ENCODE measurements around the gene ZCCHC18. TPM values are rescaled to one million over a fixed set of nuclear protein-coding genes. Genes with fewer than 3 reads are reported as not detected.
A peak's percentile ranks its signal among the peaks of the same experiment; 100 is the strongest.

Gene ZCCHC18
- total and polyA plus RNA-seq, 2 experiments from 2014 or later = 0.58 TPM; not detected in 1

DNA sequence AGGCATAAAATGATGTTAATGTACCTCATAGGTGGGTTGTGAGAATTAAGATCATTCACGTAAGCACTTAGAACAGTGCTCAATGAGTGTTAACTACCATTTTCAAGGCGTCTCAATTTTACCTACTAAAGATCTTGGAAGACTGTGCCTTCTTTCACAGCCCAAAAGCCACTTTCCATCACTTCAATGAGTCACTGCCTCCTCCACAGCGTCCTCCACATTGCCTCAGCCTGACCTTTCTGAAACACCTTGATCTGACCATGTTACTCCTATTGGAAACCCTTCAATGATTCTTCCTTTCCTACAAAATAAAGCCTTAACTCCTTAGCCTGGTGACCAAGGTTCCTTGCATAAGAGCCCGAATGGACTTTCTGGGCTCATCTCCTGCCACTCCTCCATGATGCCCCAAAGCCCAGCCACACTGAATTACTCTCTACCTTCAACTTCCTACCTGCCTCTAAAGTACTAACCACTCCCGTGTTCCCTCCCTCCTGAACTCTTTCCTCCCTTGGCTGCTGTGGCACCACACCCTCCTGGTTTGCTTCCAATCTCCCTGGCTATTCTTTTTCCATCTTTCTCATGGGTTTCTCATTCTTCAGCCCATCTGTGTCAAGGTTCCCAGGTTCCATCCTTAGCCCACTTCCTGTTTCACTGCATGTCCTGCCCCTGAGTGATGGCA lies 22.4 kb downstream of the ZCCHC18 start:
- no peaks in the 10 kb centered on the region for H3K9me2 ChIP-seq (ENCODE audit: insufficient read depth)
- H3F3A ChIP-seq (ENCODE audit: insufficient read depth) = no peaks in the 10 kb centered on the region
- no peak for DNase-seq
- in situ Hi-C loops (cut with MboI) = no loop called here
- TF ChIP-seq EZH2phosphoT487 (IDR thresholded peaks at IDR 0.05; ENCODE audit: insufficient read depth, low read depth) (no peak), EZH2 (IDR thresholded peaks at IDR 0.05; ENCODE audit: insufficient read depth, poor library complexity, severe bottlenecking) (no peak)
- H3K4me2 ChIP-seq (ENCODE audit: unreplicated experiment) = no peak overlapping the region
- no peaks in the 10 kb centered on the region for H3K36me3 ChIP-seq (ENCODE audit: low read depth)
- H3K27ac ChIP-seq = no peak overlapping the region
- WGBS, 2 experiments (ENCODE audit: low coverage in 1 of 2, low lambda C conversion rate in 2 of 2, missing lambda C conversion rate in 2 of 2) = 96 to 97% methylated on average over 5 of the region's 5 CpGs
- no peaks in the 10 kb centered on the region for H3K9me3 ChIP-seq (ENCODE audit: low read depth)
- no peak overlapping the region for H2AFZ ChIP-seq
- no peaks in the 10 kb centered on the region for H3K27me3 ChIP-seq (replicated peaks; ENCODE audit: insufficient read depth)
- no peak overlapping the region for H3K4me3 ChIP-seq
- H3K4me1 ChIP-seq (ENCODE audit: insufficient read depth) = no peaks in the 10 kb centered on the region
- peaks cover 14% of the 10 kb centered on the region; the same call in 1 of the 2 replicates for H3K79me2 ChIP-seq (ENCODE audit: insufficient read depth)
- H3K9ac ChIP-seq = no peak overlapping the region
- no peaks in the 10 kb centered on the region for H4K20me1 ChIP-seq (ENCODE audit: insufficient read depth)

DNA sequence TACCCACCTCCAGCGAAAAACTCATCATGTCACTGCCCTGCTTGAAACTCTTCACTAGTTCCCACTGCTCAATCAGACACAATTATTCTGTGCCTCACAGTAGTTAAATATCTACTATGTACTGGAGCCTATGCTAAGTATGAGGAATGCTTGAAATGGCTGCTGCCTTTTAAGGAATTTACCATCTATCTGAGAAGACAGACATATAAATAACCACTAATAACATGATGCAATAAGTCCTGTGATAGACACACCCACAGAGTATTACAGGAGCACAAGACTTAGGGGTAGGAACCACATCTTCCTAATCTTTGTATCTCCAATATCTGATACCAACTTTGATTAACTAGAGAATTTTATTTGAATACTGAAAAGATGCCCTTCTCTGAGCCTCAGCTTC lies 23.4 kb downstream of the ZCCHC18 start:
- Histone ChIP-seq H3K4me2 (ENCODE audit: unreplicated experiment) (peak overlapping the region; percentile 71), H4K20me1 (ENCODE audit: insufficient read depth) (no peaks in the 10 kb centered on the region), H3K4me3 (no peak overlapping the region), H3F3A (ENCODE audit: insufficient read depth) (no peaks in the 10 kb centered on the region), H3K9me2 (ENCODE audit: insufficient read depth) (no peaks in the 10 kb centered on the region), H3K9ac (peak overlapping the region; percentile 82), H3K9me3 (ENCODE audit: low read depth) (no peaks in the 10 kb centered on the region), H3K36me3 (ENCODE audit: low read depth) (no peaks in the 10 kb centered on the region), H3K4me1 (ENCODE audit: insufficient read depth) (no peaks in the 10 kb centered on the region), H3K79me2 (ENCODE audit: insufficient read depth) (peaks cover 17% of the 10 kb centered on the region; the same call in 1 of the 2 replicates), H3K27ac (no peak overlapping the region), H2AFZ (no peak overlapping the region), H3K27me3 (replicated peaks; ENCODE audit: insufficient read depth) (no peaks in the 10 kb centered on the region)
- no peak for DNase-seq
- in situ Hi-C loops (cut with MboI) = no loop called here
- WGBS, 2 experiments (ENCODE audit: low coverage in 1 of 2, low lambda C conversion rate in 2 of 2, missing lambda C conversion rate in 2 of 2) = 91 to 100% methylated on average over 1 of the region's 1 CpG
- TF ChIP-seq EZH2phosphoT487 (IDR thresholded peaks at IDR 0.05; ENCODE audit: insufficient read depth, low read depth) (no peak), EZH2 (IDR thresholded peaks at IDR 0.05; ENCODE audit: insufficient read depth, poor library complexity, severe bottlenecking) (no peak)

DNA sequence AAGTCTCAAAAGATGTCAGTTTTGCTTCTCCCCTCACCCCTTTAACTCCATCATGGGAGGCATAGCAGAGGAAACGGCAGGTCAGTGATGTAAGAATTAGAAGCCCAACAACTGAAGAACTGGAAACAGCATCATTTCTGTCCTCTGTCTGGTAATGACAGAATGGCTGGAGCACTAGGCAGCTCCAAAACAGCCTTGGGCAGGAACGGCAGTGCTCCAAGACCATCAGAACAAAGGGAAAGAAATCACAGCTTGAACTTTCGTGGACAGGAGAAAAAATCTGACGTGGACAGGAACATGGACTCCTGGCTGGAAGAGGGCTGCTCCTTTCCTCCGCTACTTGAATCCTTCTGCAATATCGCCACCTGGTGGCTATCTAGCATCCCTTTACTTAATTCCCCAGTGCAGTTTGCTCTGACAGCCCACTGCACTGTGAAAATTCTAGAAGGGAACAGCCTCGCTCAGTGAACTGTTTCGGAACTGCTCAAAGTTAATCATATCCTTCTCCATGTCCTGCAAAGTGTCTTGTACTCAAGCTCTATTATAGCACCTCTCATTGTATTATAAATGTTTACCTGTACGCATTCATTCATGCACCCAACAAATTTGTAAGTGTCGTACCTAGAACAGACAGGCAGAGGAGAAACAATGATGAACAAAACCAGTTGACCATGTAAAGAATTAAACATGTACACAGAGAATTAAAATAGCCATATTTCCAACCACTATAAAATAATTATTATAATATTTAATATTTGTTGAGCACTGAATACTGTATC lies 24.1 kb downstream of the ZCCHC18 start:
- Histone ChIP-seq H3K4me2 (ENCODE audit: unreplicated experiment) (peak overlapping the region; percentile 71), H3K4me3 (peak overlapping the region; percentile 70), H2AFZ (peak overlapping the region; percentile 82), H3K27ac (peak overlapping the region; percentile 63), H3K9ac (peak overlapping the region; percentile 82), H3K9me2 (ENCODE audit: insufficient read depth) (no peaks in the 10 kb centered on the region), H3K27me3 (replicated peaks; ENCODE audit: insufficient read depth) (no peaks in the 10 kb centered on the region), H3K4me1 (ENCODE audit: insufficient read depth) (no peaks in the 10 kb centered on the region), H3K36me3 (ENCODE audit: low read depth) (no peaks in the 10 kb centered on the region), H3K9me3 (ENCODE audit: low read depth) (no peaks in the 10 kb centered on the region), H3K79me2 (ENCODE audit: insufficient read depth) (peaks cover 24% of the 10 kb centered on the region), H3F3A (ENCODE audit: insufficient read depth) (no peaks in the 10 kb centered on the region), H4K20me1 (ENCODE audit: insufficient read depth) (no peaks in the 10 kb centered on the region)
- no peak for TF ChIP-seq EZH2 (IDR thresholded peaks at IDR 0.05; ENCODE audit: insufficient read depth, poor library complexity, severe bottlenecking)
- no peak for TF ChIP-seq EZH2phosphoT487 (IDR thresholded peaks at IDR 0.05; ENCODE audit: insufficient read depth, low read depth)
- DNase-seq = peak; percentile 88
- 22 to 23% methylated on average over 9 to 10 of the region's 10 CpGs for WGBS, 2 experiments (ENCODE audit: low coverage in 1 of 2, low lambda C conversion rate in 2 of 2, missing lambda C conversion rate in 2 of 2)
- in situ Hi-C loops (cut with MboI) = no loop called here

DNA sequence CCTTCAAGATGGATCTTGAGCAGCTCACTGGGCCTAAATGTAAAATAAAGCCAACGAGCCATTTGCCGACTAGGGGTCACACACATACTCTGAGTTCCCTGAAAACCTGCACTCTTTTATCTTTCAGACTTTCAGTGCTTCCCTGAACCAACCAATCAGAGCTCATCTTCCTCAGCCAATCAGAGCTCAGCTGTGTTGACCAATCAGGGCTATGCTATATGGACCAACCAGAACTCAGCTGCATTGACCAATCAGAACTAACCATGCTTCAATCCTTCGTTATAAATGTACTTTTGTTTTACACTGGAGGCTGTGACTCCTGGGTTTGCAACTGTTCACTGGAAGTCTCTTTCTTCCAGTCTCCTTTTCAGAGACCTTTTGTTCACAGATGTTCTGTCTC lies 25.2 kb downstream of the ZCCHC18 start:
- H2AFZ ChIP-seq = no peak overlapping the region
- H3K27ac ChIP-seq = no peak overlapping the region
- no peak overlapping the region for H3K4me2 ChIP-seq (ENCODE audit: unreplicated experiment)
- WGBS, 2 experiments (ENCODE audit: low coverage in 1 of 2, low lambda C conversion rate in 2 of 2, missing lambda C conversion rate in 2 of 2) = 62 to 70% methylated on average over 3 of the region's 3 CpGs
- in situ Hi-C loops (cut with MboI) = no loop called here
- H3K4me1 ChIP-seq (ENCODE audit: insufficient read depth) = no peaks in the 10 kb centered on the region
- TF ChIP-seq EZH2 (IDR thresholded peaks at IDR 0.05; ENCODE audit: insufficient read depth, poor library complexity, severe bottlenecking) = no peak
- no peak for TF ChIP-seq EZH2phosphoT487 (IDR thresholded peaks at IDR 0.05; ENCODE audit: insufficient read depth, low read depth)
- H3K9me3 ChIP-seq (ENCODE audit: low read depth) = no peaks in the 10 kb centered on the region
- H3K36me3 ChIP-seq (ENCODE audit: low read depth) = no peaks in the 10 kb centered on the region
- peak; percentile 30 for DNase-seq
- H3K4me3 ChIP-seq = no peak overlapping the region
- H3K9me2 ChIP-seq (ENCODE audit: insufficient read depth) = no peaks in the 10 kb centered on the region
- H4K20me1 ChIP-seq (ENCODE audit: insufficient read depth) = no peaks in the 10 kb centered on the region
- H3F3A ChIP-seq (ENCODE audit: insufficient read depth) = no peaks in the 10 kb centered on the region
- H3K9ac ChIP-seq = no peak overlapping the region
- H3K79me2 ChIP-seq (ENCODE audit: insufficient read depth) = peaks cover 31% of the 10 kb centered on the region
- no peaks in the 10 kb centered on the region for H3K27me3 ChIP-seq (replicated peaks; ENCODE audit: insufficient read depth)

All from GM23248 (cell line).